ENCODE measurements around the gene ATP6V1G1.

The ATP6V1G1 gene

DNA sequence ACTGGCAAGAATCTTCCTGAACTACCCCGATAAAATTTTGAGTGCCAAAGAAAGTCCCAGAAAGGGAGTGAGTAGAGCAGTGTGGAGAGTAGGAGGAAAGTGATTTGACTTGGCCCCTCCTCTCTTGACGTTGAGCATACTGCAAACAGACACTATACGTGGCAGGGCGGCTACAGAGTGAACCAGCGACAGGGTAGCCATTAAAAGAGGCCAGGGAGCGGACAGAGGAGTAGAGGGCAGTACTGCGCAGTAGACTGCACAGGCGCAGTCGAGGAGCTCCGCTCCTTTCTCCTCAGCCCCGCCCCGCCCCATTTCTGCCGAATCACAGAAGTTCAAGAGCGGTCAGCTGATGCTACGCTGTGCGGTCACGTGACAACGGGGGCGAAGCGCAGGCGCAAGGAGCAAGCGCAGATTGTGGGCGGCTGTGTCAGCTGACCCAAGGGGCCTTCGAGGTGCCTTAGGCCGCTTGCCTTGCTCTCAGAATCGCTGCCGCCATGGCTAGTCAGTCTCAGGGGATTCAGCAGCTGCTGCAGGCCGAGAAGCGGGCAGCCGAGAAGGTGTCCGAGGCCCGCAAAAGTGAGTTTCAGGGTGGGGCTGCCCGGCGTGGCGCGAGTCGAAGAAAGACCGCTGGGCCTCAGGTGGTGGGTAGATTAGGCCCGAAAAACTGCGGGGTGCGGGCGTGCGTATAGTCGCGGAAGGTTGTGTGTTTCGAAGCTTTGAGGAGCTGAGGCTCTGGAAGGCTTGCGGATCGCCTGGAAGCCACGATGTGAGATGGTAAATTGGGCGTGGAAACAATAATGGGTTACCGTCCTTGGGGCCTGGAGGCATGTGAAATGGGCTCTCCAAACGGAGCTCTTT lies at the start of gene ATP6V1G1:
Gene ATP6V1G1, plus strand, starts transcription at position 425 of the 858 bp plus-strand sequence. Its CDS starts 70 bp downstream, at position 495.
- Histone ChIP-seq H3K27me3 (ENCODE audit: control insufficient read depth in 5 of 5, insufficient read depth in 4 of 5, low read length in 5 of 5) (no peaks in the 10 kb centered on the region), H3K9ac (ENCODE audit: low read length in 5 of 5) (peak within 1 kb of the TSS; percentile 87 to 100 (median 98)), H3K27ac (ENCODE audit: low read depth, low read length) (peak within 1 kb of the TSS; percentile 98), H3K36me3 (ENCODE audit: control insufficient read depth in 5 of 5, insufficient read depth in 5 of 5, low read length in 5 of 5) (peaks cover 0 to 1% (median 0%) of the 10 kb centered on the region in 5 donors), H3K4me1 (ENCODE audit: control insufficient read depth in 5 of 5, insufficient read depth in 5 of 5, low read length in 5 of 5) (peaks cover 0 to 50% (median 47%) of the 10 kb centered on the region in 5 donors), H3K4me3 (ENCODE audit: low read depth in 1 of 5, low read length in 5 of 5) (peak within 1 kb of the TSS; percentile 82 to 100 (median 98)), H3K9me3 (ENCODE audit: control insufficient read depth in 5 of 5, low read length in 5 of 5) (no peaks in the 10 kb centered on the region)

- H3K9ac ChIP-seq (ENCODE audit: low read length in 5 of 5): no peak overlapping the region
- no peaks in the 10 kb centered on the region for H3K36me3 ChIP-seq (ENCODE audit: control insufficient read depth in 5 of 5, insufficient read depth in 5 of 5, low read length in 5 of 5)
- no peaks in the 10 kb centered on the region for H3K9me3 ChIP-seq (ENCODE audit: control insufficient read depth in 5 of 5, low read length in 5 of 5)
- no peaks in the 10 kb centered on the region for H3K27me3 ChIP-seq (ENCODE audit: control insufficient read depth in 5 of 5, insufficient read depth in 4 of 5, low read length in 5 of 5)
- H3K4me1 ChIP-seq (ENCODE audit: control insufficient read depth in 5 of 5, insufficient read depth in 5 of 5, low read length in 5 of 5): peaks cover 0 to 8% (median 0%) of the 10 kb centered on the region in 5 donors
- no peak overlapping the region for H3K4me3 ChIP-seq (ENCODE audit: low read depth in 1 of 5, low read length in 5 of 5)
- H3K27ac ChIP-seq (ENCODE audit: low read depth, low read length): no peak overlapping the region
Measured at GRCh38 chr9:114538241-114538640, 49.3 kb upstream of the ATP6V1G1 start.

DNA sequence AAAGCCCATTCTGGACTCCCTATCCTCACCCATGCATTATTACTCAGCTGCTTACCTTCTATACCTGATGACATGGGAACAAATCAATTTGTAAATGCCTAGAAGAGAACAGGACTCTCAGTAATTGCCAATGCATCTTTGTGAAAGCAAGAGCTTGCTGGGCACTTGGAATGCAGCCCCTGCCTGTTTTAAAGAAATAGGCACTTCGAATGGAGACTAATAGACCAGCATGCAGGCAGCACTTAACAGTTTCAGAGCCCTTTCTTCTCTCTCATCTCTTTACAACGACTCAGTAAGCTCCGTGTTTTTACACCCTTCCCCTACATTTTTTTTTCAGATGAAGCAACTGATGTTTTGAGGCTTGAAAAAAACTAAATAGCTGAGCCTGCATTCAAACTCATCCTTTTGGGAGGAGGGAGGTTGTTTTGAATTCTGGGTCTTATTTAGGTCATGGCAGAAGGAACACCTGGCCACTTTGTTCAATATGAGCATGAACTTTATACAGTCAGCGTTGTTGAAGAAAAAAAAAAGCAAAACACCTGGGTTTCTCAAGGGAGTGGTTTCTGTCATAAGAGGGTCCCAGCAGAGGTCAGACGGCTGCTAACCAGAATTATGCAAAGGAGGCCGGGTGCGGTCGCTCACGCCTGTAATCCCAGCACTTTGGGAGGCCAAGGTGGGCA lies 47.7 kb upstream of the ATP6V1G1 start:
- Histone ChIP-seq H3K27me3 (ENCODE audit: control insufficient read depth in 5 of 5, insufficient read depth in 4 of 5, low read length in 5 of 5) (no peaks in the 10 kb centered on the region), H3K9me3 (ENCODE audit: control insufficient read depth in 5 of 5, low read length in 5 of 5) (no peaks in the 10 kb centered on the region), H3K36me3 (ENCODE audit: control insufficient read depth in 5 of 5, insufficient read depth in 5 of 5, low read length in 5 of 5) (no peaks in the 10 kb centered on the region), H3K9ac (ENCODE audit: low read length in 5 of 5) (no peak overlapping the region), H3K27ac (ENCODE audit: low read depth, low read length) (no peak overlapping the region), H3K4me1 (ENCODE audit: control insufficient read depth in 5 of 5, insufficient read depth in 5 of 5, low read length in 5 of 5) (peaks cover 0 to 8% (median 0%) of the 10 kb centered on the region in 5 donors), H3K4me3 (ENCODE audit: low read depth in 1 of 5, low read length in 5 of 5) (no peak overlapping the region)

DNA sequence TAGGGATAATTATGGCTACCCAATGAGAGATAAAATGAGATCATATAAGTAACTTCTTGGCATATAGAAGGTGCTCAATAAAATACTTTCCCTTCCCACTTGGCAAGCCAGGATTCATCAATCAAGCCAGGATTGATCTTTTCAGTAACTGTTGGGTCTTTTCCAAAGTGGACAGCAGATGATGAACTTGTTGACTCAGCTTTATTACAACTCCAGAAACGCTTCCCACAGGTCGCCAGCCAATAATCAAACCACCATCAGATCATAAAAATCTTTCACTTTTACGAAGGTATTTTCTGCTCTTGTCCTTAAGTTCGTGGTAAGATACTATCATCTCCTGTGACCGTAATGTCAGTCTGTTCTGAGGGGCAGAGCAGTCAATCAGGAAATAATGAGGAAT lies 42.5 kb upstream of the ATP6V1G1 start:
- Histone ChIP-seq H3K9me3 (ENCODE audit: control insufficient read depth in 5 of 5, low read length in 5 of 5) (peaks cover 0 to 5% (median 0%) of the 10 kb centered on the region in 5 donors), H3K4me1 (ENCODE audit: control insufficient read depth in 5 of 5, insufficient read depth in 5 of 5, low read length in 5 of 5) (peaks cover 0 to under 1% (median 0%) of the 10 kb centered on the region in 5 donors), H3K36me3 (ENCODE audit: control insufficient read depth in 5 of 5, insufficient read depth in 5 of 5, low read length in 5 of 5) (no peaks in the 10 kb centered on the region), H3K27me3 (ENCODE audit: control insufficient read depth in 5 of 5, insufficient read depth in 4 of 5, low read length in 5 of 5) (peaks cover 0 to 4% (median 0%) of the 10 kb centered on the region in 5 donors), H3K4me3 (ENCODE audit: low read depth in 1 of 5, low read length in 5 of 5) (no peak overlapping the region), H3K27ac (ENCODE audit: low read depth, low read length) (no peak overlapping the region), H3K9ac (ENCODE audit: low read length in 5 of 5) (no peak overlapping the region)

- no peak overlapping the region for H3K9ac ChIP-seq (ENCODE audit: low read length in 5 of 5)
- H3K4me1 ChIP-seq (ENCODE audit: control insufficient read depth in 5 of 5, insufficient read depth in 5 of 5, low read length in 5 of 5): no peaks in the 10 kb centered on the region
- no peak overlapping the region for H3K4me3 ChIP-seq (ENCODE audit: low read depth in 1 of 5, low read length in 5 of 5)
- H3K27ac ChIP-seq (ENCODE audit: low read depth, low read length): no peak overlapping the region
- H3K36me3 ChIP-seq (ENCODE audit: control insufficient read depth in 5 of 5, insufficient read depth in 5 of 5, low read length in 5 of 5): no peaks in the 10 kb centered on the region
- peaks cover 0 to 4% (median 2%) of the 10 kb centered on the region in 5 donors for H3K27me3 ChIP-seq (ENCODE audit: control insufficient read depth in 5 of 5, insufficient read depth in 4 of 5, low read length in 5 of 5)
- H3K9me3 ChIP-seq (ENCODE audit: control insufficient read depth in 5 of 5, low read length in 5 of 5): peaks cover 0 to 5% (median 0%) of the 10 kb centered on the region in 5 donors
Measured at GRCh38 chr9:114546851-114547250, 40.7 kb upstream of the ATP6V1G1 start.

DNA sequence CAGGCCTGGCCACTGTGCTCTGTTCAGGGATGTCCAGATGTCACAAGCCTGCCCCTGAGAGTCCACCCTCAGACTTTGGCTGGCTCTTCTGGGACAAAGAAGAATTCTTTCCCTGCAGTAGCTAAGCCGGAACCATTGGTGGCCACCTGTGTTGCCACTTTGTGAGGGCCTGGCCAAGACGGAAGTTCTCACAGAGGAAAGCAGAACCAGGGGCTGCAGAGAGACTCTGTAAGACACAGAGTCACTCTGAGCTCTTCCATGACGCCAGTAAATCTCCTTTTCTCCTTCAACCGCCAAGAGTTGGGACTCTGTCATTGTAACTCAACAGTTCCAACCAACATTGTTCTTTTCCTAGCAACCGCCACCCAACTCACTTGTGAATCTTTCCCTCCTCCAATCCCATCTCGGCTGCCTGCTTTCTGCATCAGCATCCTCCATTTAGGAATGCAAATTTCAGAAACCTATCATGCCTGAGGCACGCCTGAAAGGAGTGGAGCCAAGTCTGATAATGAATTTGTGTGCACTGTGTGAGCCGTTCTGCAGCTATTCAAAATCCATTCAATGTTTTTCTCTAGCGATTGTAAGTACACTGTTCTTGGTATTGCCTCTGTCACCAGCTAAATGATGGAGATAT lies 37.8 kb upstream of the ATP6V1G1 start:
- no peaks in the 10 kb centered on the region for H3K4me1 ChIP-seq (ENCODE audit: control insufficient read depth in 5 of 5, insufficient read depth in 5 of 5, low read length in 5 of 5)
- no peak overlapping the region for H3K9ac ChIP-seq (ENCODE audit: low read length in 5 of 5)
- H3K36me3 ChIP-seq (ENCODE audit: control insufficient read depth in 5 of 5, insufficient read depth in 5 of 5, low read length in 5 of 5): no peaks in the 10 kb centered on the region
- H3K4me3 ChIP-seq (ENCODE audit: low read depth in 1 of 5, low read length in 5 of 5): no peak overlapping the region
- H3K27ac ChIP-seq (ENCODE audit: low read depth, low read length): no peak overlapping the region
- H3K27me3 ChIP-seq (ENCODE audit: control insufficient read depth in 5 of 5, insufficient read depth in 4 of 5, low read length in 5 of 5): peaks cover 0 to 4% (median 3%) of the 10 kb centered on the region in 5 donors
- H3K9me3 ChIP-seq (ENCODE audit: control insufficient read depth in 5 of 5, low read length in 5 of 5): peaks cover 0 to 5% (median 0%) of the 10 kb centered on the region in 5 donors

GRCh38 chr9:114551750-114552685 lies 35.6 kb upstream of the ATP6V1G1 start:
- Histone ChIP-seq H3K4me1 (ENCODE audit: control insufficient read depth in 5 of 5, insufficient read depth in 5 of 5, low read length in 5 of 5) (no peaks in the 10 kb centered on the region), H3K27ac (ENCODE audit: low read depth, low read length) (no peak overlapping the region), H3K4me3 (ENCODE audit: low read depth in 1 of 5, low read length in 5 of 5) (no peak overlapping the region), H3K27me3 (ENCODE audit: control insufficient read depth in 5 of 5, insufficient read depth in 4 of 5, low read length in 5 of 5) (peaks cover 0 to 4% (median 0%) of the 10 kb centered on the region in 5 donors), H3K36me3 (ENCODE audit: control insufficient read depth in 5 of 5, insufficient read depth in 5 of 5, low read length in 5 of 5) (no peaks in the 10 kb centered on the region), H3K9me3 (ENCODE audit: control insufficient read depth in 5 of 5, low read length in 5 of 5) (peaks cover 0 to 9% (median 0%) of the 10 kb centered on the region in 5 donors), H3K9ac (ENCODE audit: low read length in 5 of 5) (no peak overlapping the region)

DNA sequence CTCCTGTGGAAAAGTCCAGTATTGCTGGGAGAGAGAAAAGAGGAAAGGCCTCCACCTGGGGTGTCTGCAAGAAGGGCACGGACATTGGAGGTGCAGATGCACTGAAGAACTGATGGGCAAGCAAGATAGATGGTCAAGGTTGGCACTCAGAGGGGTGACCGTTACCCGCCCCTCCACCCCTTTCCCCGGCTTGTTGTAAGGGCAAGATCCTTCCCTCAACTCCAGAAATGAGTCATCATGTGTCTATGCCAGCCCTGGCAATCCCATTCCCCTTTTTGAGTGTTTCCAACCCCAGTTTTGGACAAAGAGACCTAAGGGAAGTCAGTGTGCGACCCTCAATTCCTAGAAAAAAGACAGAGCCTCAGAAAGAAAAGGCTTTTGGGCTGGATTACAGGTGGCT lies 34.9 kb upstream of the ATP6V1G1 start:
- H3K36me3 ChIP-seq (ENCODE audit: control insufficient read depth in 5 of 5, insufficient read depth in 5 of 5, low read length in 5 of 5): no peaks in the 10 kb centered on the region
- H3K4me1 ChIP-seq (ENCODE audit: control insufficient read depth in 5 of 5, insufficient read depth in 5 of 5, low read length in 5 of 5): no peaks in the 10 kb centered on the region
- H3K27ac ChIP-seq (ENCODE audit: low read depth, low read length): no peak overlapping the region
- no peak overlapping the region for H3K4me3 ChIP-seq (ENCODE audit: low read depth in 1 of 5, low read length in 5 of 5)
- no peak overlapping the region for H3K9ac ChIP-seq (ENCODE audit: low read length in 5 of 5)
- peaks cover 0 to 4% (median 0%) of the 10 kb centered on the region in 5 donors for H3K27me3 ChIP-seq (ENCODE audit: control insufficient read depth in 5 of 5, insufficient read depth in 4 of 5, low read length in 5 of 5)
- peaks cover 0 to 9% (median 0%) of the 10 kb centered on the region in 5 donors for H3K9me3 ChIP-seq (ENCODE audit: control insufficient read depth in 5 of 5, low read length in 5 of 5)

DNA sequence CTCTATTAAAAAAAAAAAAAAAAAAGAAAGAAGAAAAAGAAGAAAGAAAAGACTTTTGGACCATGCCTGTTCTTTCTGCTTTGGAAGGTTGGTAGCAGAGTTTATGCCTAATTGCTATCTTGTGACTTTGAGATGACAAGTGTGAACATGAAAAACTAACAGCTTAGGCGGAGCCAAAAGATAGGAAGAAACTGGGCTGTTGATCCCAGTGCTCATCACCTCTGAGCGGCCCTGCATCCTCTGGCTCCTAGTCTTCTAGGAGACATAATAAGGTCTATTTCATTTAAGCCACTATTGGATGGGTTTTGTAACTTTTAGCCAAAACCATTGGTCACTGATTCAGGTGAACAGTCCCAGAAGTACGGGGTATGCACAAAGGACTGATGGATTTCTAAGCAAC lies 34.4 kb upstream of the ATP6V1G1 start:
- H3K9ac ChIP-seq (ENCODE audit: low read length in 5 of 5): no peak overlapping the region
- no peak overlapping the region for H3K4me3 ChIP-seq (ENCODE audit: low read depth in 1 of 5, low read length in 5 of 5)
- peaks cover 0 to 4% (median 0%) of the 10 kb centered on the region in 5 donors for H3K27me3 ChIP-seq (ENCODE audit: control insufficient read depth in 5 of 5, insufficient read depth in 4 of 5, low read length in 5 of 5)
- no peaks in the 10 kb centered on the region for H3K36me3 ChIP-seq (ENCODE audit: control insufficient read depth in 5 of 5, insufficient read depth in 5 of 5, low read length in 5 of 5)
- no peak overlapping the region for H3K27ac ChIP-seq (ENCODE audit: low read depth, low read length)
- H3K4me1 ChIP-seq (ENCODE audit: control insufficient read depth in 5 of 5, insufficient read depth in 5 of 5, low read length in 5 of 5): no peaks in the 10 kb centered on the region
- H3K9me3 ChIP-seq (ENCODE audit: control insufficient read depth in 5 of 5, low read length in 5 of 5): peaks cover 0 to 5% (median 0%) of the 10 kb centered on the region in 5 donors

Measured in subcutaneous abdominal adipose tissue (tissue), 5 donors.